Thyroid gland (tissue), 4 donors: ENCODE results near the gene GPRIN2.
"Not testable (repeated sequence)": the region's sequence is repeated elsewhere in the genome, so short reads cannot be mapped to it uniquely, and the experiment has no call there.

Experiments
- CTCF ChIP-seq, 6 experiments: fragments of 200-600 bp in 3 of 6; fragments of 450-650 bp in 3 of 6; sonication (generic) in 3 of 6; IDR thresholded peaks; one replicate each; pipeline ENCODE4 v1.5.1; 2016 to 2019; ENCODE audit warnings: antibody characterized with exemption in 6 of 6, mild to moderate bottlenecking in 2 of 6, inconsistent platforms in 1 of 6, moderate library complexity in 1 of 6
- POLR2A ChIP-seq, 2 donors: fragments of 450-650 bp; IDR thresholded peaks; one replicate each; pipeline ENCODE4 v1.6.1; 2017; ENCODE audit warnings: antibody characterized with exemption in 2 of 2, mild to moderate bottlenecking in 2 of 2, moderate library complexity in 1 of 2

GRCh38 chr10:46532256-46532655, 24.2 kb downstream of the GPRIN2 start:
- not testable (repeated sequence) for TF ChIP-seq CTCF, POLR2A (IDR thresholded peaks at IDR 0.05)
